ENCODE results near the gene CLNK. TPM values are rescaled to one million over a fixed set of nuclear protein-coding genes. Genes with fewer than 3 reads are reported as not detected.

The CLNK gene
- total RNA-seq, 1 donor from 2014 or later, result not detected

DNA sequence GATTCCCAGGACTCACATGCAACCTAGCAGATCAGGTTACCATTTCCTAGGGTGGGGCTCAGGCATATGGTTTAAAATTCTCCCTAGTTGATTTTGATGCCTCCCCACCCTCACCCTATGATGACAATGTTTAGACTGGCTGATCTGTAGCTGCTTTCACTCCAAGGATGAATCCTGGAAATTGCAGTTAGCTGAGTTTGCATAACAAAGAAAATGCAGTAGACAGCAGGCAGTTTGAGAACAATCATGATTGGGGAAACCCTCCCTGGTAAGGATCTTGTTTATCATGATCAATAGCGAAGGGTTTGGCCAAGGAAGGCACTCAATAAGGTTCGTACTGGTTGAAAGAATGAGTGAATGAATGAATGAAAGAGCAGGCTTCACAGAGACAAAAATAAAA is 229.4 kb downstream of the CLNK start:
- no peak for DNase-seq

DNA sequence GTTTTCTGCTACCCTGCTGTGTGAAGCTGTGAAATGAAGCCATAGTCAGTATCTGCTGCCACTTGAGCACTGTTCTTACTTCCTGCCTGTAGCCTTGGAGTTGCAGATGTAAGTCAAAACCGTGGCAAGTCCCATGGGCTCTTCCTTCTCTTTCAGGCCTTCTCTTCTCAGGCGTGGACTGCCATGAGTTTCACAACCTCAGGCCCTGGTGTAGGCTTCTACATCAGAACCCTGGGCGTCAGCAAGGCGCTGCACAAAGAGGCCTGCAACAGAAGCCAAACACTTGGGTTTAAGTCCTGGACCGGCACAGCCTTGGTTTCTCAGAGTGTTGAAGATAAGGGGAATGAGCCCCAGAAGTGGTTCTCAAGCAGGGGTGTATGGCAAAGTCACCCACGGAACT is 229.8 kb downstream of the CLNK start:
- DNase-seq, result no peak

DNA sequence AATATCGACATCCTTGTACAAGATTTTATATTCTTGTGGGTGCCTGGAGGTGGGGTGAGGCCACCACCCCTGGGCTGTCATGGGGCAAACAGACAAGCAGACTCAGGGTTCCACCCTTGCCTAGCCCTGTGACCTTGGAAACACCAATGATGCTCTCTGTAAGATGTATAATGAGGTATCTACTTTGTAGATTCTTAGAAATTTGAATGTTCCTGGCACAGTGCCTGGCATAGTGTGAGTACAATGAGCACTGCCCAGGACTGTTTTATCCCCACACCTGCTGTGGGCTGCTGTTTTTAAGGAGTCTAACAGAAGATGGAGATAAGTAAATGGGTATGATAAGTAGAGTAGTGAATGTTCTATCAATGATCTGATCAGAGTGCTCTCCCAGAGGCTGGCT is 230.4 kb downstream of the CLNK start:
- DNase-seq, result no peak

DNA sequence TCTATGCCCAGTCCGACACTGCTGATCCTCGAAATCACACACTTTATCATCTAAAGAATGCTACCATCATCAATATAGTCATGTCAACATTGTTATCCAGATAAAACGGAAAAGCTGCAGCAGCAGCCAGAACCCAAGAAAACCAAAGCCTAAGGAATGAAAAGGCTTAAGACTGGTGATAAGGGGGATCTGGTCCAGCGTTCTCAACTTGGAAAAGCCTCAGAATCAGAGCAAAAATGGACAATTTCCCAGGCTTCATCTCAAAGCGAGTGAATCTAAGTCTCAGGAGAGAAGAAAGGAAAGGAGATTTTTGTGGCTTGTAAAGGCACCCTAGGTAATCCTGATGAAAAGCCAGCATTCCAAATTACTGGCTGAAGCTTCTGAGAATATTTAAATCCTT is 235.6 kb downstream of the CLNK start:
- no peak for DNase-seq

DNA sequence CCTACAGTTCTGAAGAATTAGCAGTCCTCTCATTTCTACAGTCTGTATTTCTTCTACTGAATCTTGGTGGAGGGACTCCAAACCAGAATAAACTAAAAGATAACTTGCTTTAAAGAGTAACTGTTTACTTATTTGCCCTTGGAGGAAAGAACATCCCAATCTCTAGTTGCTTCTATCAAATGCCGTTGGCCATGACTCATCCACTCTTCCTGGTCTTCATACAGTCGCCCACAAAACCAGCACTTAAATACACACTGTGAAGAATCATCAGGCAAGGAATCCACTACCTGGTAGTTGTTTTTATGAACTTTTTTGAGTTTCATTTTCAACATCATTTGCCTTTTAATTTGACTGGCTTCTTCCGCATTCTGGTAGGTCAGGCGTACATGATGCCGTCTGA is 241.6 kb downstream of the CLNK start:
- DNase-seq, result no peak

DNA sequence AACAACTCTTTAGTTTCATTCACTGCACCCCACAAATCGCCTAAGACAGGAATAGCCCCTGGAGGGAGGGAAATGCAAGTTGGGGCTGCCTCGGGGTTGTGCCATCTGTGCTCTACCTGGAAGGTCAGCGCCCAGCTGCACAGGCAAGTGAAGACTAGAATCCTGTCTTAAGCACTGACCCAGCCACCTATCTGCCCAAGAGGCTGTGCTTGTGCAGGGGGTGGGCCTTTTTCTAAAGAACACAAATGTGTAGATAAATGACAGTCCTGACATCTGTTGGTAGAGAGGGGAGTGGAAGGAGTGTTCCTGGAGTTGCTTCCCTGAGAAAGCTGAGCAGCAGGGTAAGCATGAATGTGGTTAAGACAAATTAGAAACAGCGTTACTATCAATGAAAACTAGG is 243.1 kb downstream of the CLNK start:
- DNase-seq, result no peak

DNA sequence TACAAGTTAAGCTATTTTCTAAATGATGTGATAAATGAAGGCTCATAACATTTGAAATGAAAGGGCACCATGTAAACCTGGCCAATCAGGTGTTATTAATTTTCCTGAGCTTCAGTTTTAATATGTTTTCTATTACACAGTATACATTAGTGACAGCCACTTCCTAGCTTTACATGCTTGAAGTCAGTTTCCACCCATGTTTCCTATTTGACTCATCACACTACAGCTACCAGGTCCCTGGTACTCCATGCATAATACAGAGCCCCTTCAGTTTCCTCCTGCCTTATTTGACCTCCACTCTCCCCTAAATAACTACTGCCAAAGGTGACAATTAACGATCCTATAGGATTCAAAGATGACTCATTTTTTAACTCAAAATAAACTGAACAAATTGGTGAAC is 245.6 kb downstream of the CLNK start:
- DNase-seq, result no peak

DNA sequence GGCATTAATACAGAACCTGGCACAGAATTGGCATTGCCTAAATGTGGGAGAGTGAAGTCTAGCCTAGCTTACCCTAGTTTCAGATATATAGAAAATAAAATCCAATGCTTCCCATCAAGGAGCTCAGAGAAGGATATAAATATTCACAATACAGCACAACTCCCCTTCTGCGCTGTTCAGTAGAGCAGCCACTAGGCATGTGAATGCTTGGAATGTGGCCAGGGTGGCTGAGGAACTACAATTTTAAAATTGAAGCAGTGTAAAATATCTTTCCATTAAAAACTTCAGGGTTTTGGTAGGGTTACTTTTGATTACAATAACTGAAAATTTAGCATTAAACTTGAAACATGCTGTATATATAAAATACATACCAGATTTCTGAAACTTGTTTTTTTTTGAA is 246.8 kb downstream of the CLNK start:
- DNase-seq, result no peak

Other genes starting within 250 kb of the CLNK start
- 126 TPM for gene ZNF518B, start 227.3 kb downstream of the CLNK start, total RNA-seq